Panc1 (cell line): ENCODE measurements around the gene MAP4K2. TPM values are rescaled to one million over a fixed set of nuclear protein-coding genes. Genes with fewer than 3 reads are reported as not detected.

Experiments
- ATAC-seq: fragments of 200-7000 bp; cut with Tn5 transposase; 2 replicates; pipeline ENCODE4 v1.9.1; 2020; ENCODE audit warnings: mild to moderate bottlenecking, moderate library complexity
- BruUV-seq: library from RNA; stranded (reverse); fragments of 400-500 nt; replicated peaks from 2 replicates; lab custom pipeline; 2021; lab: Mats Ljungman, UMichigan
- CTCF ChIA-PET: fragments of 300-600 bp; sonication (Branson Sonifier 250); formaldehyde crosslinking; loops from one replicate; lab custom pipeline; 2022; ENCODE audit warnings: antibody characterized with exemption; lab: Charles Lee
- POLR2A ChIA-PET: fragments of 300-600 bp; sonication (Branson Sonifier 250); formaldehyde crosslinking; loops from one replicate; lab custom pipeline; 2022; ENCODE audit warnings: antibody characterized with exemption; lab: Charles Lee
- DNase-seq: peaks from one replicate; pipeline ENCODE4 v3.0.0-alpha.2; 2010; ENCODE audit warnings: low read depth, low spot score
- H3K27ac ChIP-seq: 2 replicates; pipeline ENCODE4 v1.5.1; 2011; ENCODE audit warnings: mild to moderate bottlenecking, low read length, inconsistent platforms
- H3K27me3 ChIP-seq: fragments of 200-500 bp; sonication (Bioruptor generic); 2 replicates; pipeline ENCODE4 v1.6.0; 2014; ENCODE audit warnings: low read length, inconsistent platforms; ENCODE audit not compliant: control insufficient read depth, insufficient read depth
- H3K36me3 ChIP-seq: fragments of 200-500 bp; sonication (Bioruptor generic); 2 replicates; pipeline ENCODE4 v1.5.1; 2014; ENCODE audit warnings: inconsistent platforms, mild to moderate bottlenecking, low read length, moderate library complexity; ENCODE audit not compliant: control insufficient read depth, insufficient read depth
- H3K4me1 ChIP-seq: 2 replicates; pipeline ENCODE4 v1.5.1; 2011; ENCODE audit warnings: inconsistent platforms, mild to moderate bottlenecking, low read length, moderate library complexity; ENCODE audit not compliant: control insufficient read depth, insufficient read depth
- H3K4me3 ChIP-seq, 2 experiments: 2 replicates each; pipeline ENCODE4 v1.5.1; 2011 to 2012; ENCODE audit warnings: low read depth in 2 of 2, low read length in 2 of 2, mild to moderate bottlenecking in 2 of 2, inconsistent platforms in 1 of 2, moderate library complexity in 1 of 2
- H3K9me3 ChIP-seq: fragments of 200-500 bp; sonication (Bioruptor generic); 2 replicates; pipeline ENCODE4 v1.5.1; 2014; ENCODE audit warnings: low read depth, mild to moderate bottlenecking, inconsistent platforms, low read length, moderate library complexity; ENCODE audit not compliant: control insufficient read depth, insufficient read depth
- POLR2AphosphoS5 ChIP-seq: IDR thresholded peaks from 2 replicates; pipeline ENCODE4 v1.6.1; 2012; ENCODE audit warnings: mild to moderate bottlenecking, low read depth, low read length, moderate library complexity
- SIN3A ChIP-seq: IDR thresholded peaks from 2 replicates; pipeline ENCODE4 v1.6.1; 2012; ENCODE audit warnings: low read depth, mild to moderate bottlenecking, low read length, moderate library complexity, borderline replicate concordance; ENCODE audit not compliant: insufficient read depth
- TCF7L2 ChIP-seq: IDR thresholded peaks from 2 replicates; pipeline ENCODE4 v1.6.1; 2011; ENCODE audit warnings: mild to moderate bottlenecking, low read depth, low read length, inconsistent platforms
- in situ Hi-C: cut with HindIII; loops from 2 replicates; pipeline ENCODE4 v1.10.0; 2016; ENCODE audit warnings: low sequenced_read_pairs, low pct_unique_long_range_greater_than_20kb
- intact Hi-C: fragments of 100-400 bp; cut with micrococcal nuclease; formaldehyde crosslinking; loops from one replicate; pipeline ENCODE4 v1.10.0; 2022; ENCODE audit not compliant: unreplicated experiment
- total RNA-seq: library from RNA; stranded (reverse); gene quantifications from one replicate; pipeline ENCODE4 v1.2.1, GENCODE V29; 2021; ENCODE audit not compliant: unreplicated experiment
- TF ChIP-seq, protein P1 (sequence below), 2 experiments: IDR thresholded peaks; 2 replicates each; pipeline ENCODE4 v1.6.1; 2011 to 2012; ENCODE audit warnings: low read depth in 2 of 2, control low read depth in 1 of 2, low read length in 1 of 2, mild to moderate bottlenecking in 1 of 2, moderate library complexity in 1 of 2; ENCODE audit not compliant: insufficient read depth in 1 of 2
- TF ChIP-seq, protein P2 (sequence below): fragments of 450-650 bp; IDR thresholded peaks from 2 replicates; pipeline ENCODE4 v1.5.1; 2017; ENCODE audit warnings: mild to moderate bottlenecking

The MAP4K2 gene
- total RNA-seq, 1 experiment from 2014 or later, result 46.4 TPM

DNA sequence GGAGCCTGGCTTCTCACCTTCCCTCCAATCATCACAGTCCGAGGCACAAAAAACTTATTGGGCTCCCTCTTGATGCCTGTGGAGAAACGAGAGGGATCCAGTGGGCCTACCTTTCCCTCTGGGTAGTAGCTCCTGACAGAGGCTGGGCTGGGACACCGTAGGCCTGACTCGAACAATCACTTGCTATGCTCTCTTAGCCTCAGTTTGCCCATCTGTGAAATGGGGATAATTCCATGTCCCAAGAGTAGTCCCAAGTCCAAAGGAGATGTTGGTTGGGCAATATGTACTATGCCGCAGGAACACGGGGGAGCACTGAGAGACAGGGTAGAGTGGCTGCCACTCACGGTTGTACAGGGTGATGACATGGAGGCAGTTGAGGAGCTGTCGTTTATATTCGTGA lies 51.4 kb downstream of the MAP4K2 start:
- DNase-seq (no peak), ATAC-seq (no peak)
- intact Hi-C loops (no loop called here), in situ Hi-C loops (no loop called here)
- no peak overlapping the region for H3K27ac ChIP-seq
- no peaks in the 10 kb centered on the region for H3K4me1 ChIP-seq
- no peaks in the 10 kb centered on the region for H3K27me3 ChIP-seq
- TF ChIP-seq, protein P1, sequence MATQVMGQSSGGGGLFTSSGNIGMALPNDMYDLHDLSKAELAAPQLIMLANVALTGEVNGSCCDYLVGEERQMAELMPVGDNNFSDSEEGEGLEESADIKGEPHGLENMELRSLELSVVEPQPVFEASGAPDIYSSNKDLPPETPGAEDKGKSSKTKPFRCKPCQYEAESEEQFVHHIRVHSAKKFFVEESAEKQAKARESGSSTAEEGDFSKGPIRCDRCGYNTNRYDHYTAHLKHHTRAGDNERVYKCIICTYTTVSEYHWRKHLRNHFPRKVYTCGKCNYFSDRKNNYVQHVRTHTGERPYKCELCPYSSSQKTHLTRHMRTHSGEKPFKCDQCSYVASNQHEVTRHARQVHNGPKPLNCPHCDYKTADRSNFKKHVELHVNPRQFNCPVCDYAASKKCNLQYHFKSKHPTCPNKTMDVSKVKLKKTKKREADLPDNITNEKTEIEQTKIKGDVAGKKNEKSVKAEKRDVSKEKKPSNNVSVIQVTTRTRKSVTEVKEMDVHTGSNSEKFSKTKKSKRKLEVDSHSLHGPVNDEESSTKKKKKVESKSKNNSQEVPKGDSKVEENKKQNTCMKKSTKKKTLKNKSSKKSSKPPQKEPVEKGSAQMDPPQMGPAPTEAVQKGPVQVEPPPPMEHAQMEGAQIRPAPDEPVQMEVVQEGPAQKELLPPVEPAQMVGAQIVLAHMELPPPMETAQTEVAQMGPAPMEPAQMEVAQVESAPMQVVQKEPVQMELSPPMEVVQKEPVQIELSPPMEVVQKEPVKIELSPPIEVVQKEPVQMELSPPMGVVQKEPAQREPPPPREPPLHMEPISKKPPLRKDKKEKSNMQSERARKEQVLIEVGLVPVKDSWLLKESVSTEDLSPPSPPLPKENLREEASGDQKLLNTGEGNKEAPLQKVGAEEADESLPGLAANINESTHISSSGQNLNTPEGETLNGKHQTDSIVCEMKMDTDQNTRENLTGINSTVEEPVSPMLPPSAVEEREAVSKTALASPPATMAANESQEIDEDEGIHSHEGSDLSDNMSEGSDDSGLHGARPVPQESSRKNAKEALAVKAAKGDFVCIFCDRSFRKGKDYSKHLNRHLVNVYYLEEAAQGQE (IDR thresholded peaks at IDR 0.05; ENCODE audit: insufficient read depth in 1 of 2, low read depth in 2 of 2, low read length in 1 of 2), result no peak
- TF ChIP-seq, protein P2, sequence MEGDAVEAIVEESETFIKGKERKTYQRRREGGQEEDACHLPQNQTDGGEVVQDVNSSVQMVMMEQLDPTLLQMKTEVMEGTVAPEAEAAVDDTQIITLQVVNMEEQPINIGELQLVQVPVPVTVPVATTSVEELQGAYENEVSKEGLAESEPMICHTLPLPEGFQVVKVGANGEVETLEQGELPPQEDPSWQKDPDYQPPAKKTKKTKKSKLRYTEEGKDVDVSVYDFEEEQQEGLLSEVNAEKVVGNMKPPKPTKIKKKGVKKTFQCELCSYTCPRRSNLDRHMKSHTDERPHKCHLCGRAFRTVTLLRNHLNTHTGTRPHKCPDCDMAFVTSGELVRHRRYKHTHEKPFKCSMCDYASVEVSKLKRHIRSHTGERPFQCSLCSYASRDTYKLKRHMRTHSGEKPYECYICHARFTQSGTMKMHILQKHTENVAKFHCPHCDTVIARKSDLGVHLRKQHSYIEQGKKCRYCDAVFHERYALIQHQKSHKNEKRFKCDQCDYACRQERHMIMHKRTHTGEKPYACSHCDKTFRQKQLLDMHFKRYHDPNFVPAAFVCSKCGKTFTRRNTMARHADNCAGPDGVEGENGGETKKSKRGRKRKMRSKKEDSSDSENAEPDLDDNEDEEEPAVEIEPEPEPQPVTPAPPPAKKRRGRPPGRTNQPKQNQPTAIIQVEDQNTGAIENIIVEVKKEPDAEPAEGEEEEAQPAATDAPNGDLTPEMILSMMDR, result no peak
- TF ChIP-seq SIN3A (no peak), TCF7L2 (no peak), POLR2AphosphoS5 (no peak)
- H3K36me3 ChIP-seq, result no peaks in the 10 kb centered on the region
- H3K4me3 ChIP-seq, result no peak overlapping the region
- POLR2A ChIA-PET, result no interaction called here
- no peaks in the 10 kb centered on the region for H3K9me3 ChIP-seq
- BruUV-seq, result no TSS peak
- CTCF ChIA-PET, result interaction anchor here (0.7 kb wide), 1 partner anchor 13 kb away, joined by 5 read pairs; no protein-coding TSS in a partner anchor

DNA sequence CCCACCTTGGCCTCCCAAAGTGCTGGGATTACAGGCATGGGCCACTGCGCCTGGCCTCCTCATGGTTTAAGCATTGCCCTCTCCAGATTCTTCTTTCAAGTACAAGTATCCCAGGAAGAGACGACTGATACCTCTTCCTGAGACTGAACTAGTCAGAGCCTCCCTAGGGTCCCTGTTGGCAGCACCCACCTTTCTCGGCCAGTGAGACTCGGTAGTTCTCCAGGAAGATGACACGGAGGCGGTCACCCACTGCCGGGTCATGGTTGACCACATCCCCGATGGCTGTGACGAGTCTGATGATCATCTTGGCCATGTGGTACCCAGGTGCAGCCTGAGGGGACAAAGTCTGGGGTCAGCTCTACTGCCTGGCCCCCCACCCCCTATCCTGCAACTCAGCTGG lies 51.9 kb downstream of the MAP4K2 start:
- ChIA-PET CTCF (no interaction called here), POLR2A (no interaction called here)
- in situ Hi-C loops, result no loop called here
- Histone ChIP-seq H3K27ac (no peak overlapping the region), H3K36me3 (no peaks in the 10 kb centered on the region), H3K9me3 (no peaks in the 10 kb centered on the region), H3K4me3 (no peak overlapping the region), H3K4me1 (no peaks in the 10 kb centered on the region), H3K27me3 (no peaks in the 10 kb centered on the region)
- TF ChIP-seq POLR2AphosphoS5 (no peak), SIN3A (no peak), TCF7L2 (no peak)
- TF ChIP-seq, protein P2, result no peak
- ATAC-seq (no peak), DNase-seq (no peak)
- BruUV-seq, result no TSS peak
- intact Hi-C loops, result no loop called here
